ENCODE measurements around the gene IMPACT.

The IMPACT gene

DNA sequence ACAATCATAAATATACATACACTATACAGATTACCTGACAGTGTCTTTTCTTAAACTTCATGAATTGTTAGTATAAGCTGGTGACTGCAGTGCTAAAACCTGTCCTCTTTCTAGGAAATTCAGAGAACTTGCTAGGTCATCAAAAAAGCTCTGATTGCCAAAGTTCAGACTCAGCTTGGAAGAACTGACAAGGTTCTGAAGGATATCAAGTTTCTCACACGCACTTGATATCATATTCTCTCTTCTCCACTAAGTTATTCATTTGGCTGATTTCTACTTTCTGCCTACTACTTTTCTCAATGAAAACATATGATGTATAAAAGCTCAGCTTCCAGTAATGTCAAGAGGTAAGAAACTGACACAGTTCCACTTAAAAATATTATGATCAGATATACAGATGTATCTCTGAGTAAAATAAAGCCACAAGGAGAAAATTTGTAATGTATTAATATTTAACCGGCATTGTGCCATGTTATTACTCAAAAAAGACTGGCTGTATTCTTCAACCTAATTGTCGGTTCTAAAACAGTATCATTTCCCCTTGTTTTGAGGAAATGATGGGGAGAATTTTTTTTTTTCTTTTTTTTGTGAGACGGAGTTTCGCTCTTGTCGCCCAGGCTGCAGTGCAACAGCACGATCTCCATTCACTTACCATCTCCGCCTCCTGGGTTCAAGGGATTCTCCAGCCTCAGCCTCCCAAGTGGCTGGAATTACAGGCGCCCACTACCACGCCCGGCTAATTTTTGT lies 31.2 kb upstream of the IMPACT start:
- in situ Hi-C loops (cut with MboI; ENCODE audit: low sequenced_read_pairs, unreplicated experiment) = no loop called here
- TF ChIP-seq, protein P1, sequence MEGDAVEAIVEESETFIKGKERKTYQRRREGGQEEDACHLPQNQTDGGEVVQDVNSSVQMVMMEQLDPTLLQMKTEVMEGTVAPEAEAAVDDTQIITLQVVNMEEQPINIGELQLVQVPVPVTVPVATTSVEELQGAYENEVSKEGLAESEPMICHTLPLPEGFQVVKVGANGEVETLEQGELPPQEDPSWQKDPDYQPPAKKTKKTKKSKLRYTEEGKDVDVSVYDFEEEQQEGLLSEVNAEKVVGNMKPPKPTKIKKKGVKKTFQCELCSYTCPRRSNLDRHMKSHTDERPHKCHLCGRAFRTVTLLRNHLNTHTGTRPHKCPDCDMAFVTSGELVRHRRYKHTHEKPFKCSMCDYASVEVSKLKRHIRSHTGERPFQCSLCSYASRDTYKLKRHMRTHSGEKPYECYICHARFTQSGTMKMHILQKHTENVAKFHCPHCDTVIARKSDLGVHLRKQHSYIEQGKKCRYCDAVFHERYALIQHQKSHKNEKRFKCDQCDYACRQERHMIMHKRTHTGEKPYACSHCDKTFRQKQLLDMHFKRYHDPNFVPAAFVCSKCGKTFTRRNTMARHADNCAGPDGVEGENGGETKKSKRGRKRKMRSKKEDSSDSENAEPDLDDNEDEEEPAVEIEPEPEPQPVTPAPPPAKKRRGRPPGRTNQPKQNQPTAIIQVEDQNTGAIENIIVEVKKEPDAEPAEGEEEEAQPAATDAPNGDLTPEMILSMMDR (IDR thresholded peaks at IDR 0.05; ENCODE audit: borderline replicate concordance, control extremely low read depth, extremely low read depth, insufficient read depth, missing control alignments) = no peak

DNA sequence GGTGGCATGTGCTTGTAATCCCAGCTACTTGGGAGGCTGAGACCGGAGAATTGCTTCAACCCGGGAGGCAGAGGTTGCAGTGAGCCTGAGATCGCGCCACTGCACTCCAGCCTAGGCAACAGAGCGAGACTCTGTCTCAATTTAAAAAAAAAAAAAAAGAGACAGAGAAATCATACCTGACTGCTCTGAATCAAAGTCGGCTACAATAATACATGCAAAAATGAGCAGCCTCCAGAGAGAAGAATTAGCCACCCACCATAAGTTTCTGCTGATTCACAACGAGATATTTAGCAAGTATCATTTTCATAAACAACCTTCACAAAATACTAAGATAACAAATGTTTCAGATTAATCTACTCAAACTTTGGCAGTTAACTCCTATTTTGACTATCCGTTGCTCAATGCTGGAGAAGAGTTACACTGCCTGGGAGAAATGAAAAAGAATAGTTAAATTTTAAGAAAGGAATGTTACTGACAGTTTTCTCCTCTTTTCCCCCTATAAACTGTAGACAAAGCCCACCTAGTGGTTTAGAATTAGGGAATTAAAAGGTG lies 30.3 kb upstream of the IMPACT start:
- in situ Hi-C loops (cut with MboI; ENCODE audit: low sequenced_read_pairs, unreplicated experiment) = no loop called here
- no peak for DNase-seq (ENCODE audit: low spot score)
- TF ChIP-seq, protein P1 (IDR thresholded peaks at IDR 0.05; ENCODE audit: borderline replicate concordance, control extremely low read depth, extremely low read depth, insufficient read depth, missing control alignments) = no peak

More for the DNA sequence above, 31.2 kb upstream of the IMPACT start:
- no peak for DNase-seq (ENCODE audit: low spot score)

DNA sequence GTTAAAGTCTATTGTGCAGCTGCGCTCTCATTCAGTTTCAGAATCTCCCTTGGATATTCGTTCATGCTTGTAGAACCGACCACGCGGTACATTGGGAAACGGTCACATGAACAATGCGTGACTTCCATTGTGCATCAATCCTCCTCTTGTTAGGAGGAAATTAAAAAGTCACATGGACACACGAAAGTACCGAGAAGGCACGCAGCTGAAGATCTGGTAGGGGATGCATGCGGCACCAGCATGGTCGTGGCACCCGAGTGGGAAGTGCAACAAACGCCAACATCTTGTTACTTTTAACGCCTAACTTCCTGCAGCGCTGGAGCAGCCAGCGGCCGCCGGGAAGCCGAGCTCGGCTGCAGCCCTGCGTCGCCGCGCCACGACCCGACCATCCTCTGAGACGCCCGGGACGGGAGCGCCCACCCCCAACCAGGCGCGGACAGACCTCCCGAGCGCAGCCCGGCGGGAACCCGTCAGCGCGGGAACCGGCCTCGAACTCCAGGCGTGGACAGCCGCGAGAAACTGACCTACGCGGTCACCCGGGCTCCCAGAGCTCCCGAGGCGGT lies 29.3 kb upstream of the IMPACT start:
- peak; percentile 30 for DNase-seq (ENCODE audit: low spot score)
- TF ChIP-seq, protein P1 (IDR thresholded peaks at IDR 0.05; ENCODE audit: borderline replicate concordance, control extremely low read depth, extremely low read depth, insufficient read depth, missing control alignments) = no peak
- in situ Hi-C loops (cut with MboI; ENCODE audit: low sequenced_read_pairs, unreplicated experiment) = no loop called here

DNA sequence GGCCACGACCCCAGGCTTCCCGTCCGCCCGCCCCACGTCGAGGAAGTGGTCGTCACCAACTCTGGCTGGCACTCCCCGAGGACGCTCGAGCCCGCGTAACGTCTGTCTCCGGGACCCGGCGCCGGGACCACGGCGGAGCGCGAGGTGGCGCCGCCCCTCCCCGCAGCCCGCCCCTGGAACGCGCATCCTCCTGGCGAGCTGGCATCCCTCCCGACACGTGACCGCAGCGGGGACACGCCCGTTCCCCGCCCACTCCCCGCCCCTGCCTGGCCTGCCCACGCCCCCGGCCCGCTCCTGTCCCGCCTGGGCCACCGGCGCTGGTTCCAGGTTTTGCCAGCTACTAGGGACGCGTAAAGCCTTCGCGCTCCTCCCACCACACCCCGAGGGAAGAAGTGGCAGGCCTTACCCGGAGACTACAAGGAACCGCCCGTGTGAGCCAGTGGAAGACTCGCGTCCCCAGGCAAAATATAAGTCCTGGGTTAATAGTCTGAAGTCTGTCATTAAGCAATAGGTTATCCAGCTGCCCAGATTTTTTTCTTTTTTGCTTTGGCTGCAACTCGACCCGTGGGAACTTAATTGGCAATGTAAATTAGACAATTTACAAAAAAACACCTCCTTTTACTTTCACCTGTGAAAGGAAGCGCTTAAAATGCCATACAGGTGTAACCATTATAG lies 28.6 kb upstream of the IMPACT start, which contains the start of gene OSBPL1A:
OSBPL1A (minus strand) TSS at position 131 of the 675 bp plus-strand sequence. CDS start 20,291 bp downstream, outside the sequence.
- TF ChIP-seq, protein P1 (IDR thresholded peaks at IDR 0.05; ENCODE audit: borderline replicate concordance, control extremely low read depth, extremely low read depth, insufficient read depth, missing control alignments) = no peak
- DNase-seq (ENCODE audit: low spot score) = peak; percentile 58
- in situ Hi-C loops (cut with MboI; ENCODE audit: low sequenced_read_pairs, unreplicated experiment) = no loop called here

DNA sequence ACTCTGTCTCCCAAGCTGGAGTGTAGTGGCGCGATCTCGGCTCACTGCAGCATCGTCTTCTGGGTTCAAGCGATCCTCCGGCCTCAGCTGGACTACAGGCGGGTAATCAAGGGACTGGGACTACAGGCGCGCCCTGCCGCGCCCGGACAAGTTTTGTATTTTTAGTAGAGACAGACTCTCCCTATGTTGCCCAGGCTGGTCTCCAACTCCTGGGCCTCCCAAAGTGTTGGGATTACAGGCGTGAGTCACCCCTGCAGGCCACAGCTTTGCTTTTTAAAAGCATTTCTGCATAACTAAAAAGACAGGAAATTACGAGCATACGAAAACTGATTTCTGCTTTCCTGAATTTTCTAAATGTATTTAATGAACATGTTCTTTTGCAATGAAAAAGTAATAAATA lies 27.9 kb upstream of the IMPACT start:
- TF ChIP-seq, protein P1 (IDR thresholded peaks at IDR 0.05; ENCODE audit: borderline replicate concordance, control extremely low read depth, extremely low read depth, insufficient read depth, missing control alignments) = no peak
- no peak for DNase-seq (ENCODE audit: low spot score)
- in situ Hi-C loops (cut with MboI; ENCODE audit: low sequenced_read_pairs, unreplicated experiment) = no loop called here

DNA sequence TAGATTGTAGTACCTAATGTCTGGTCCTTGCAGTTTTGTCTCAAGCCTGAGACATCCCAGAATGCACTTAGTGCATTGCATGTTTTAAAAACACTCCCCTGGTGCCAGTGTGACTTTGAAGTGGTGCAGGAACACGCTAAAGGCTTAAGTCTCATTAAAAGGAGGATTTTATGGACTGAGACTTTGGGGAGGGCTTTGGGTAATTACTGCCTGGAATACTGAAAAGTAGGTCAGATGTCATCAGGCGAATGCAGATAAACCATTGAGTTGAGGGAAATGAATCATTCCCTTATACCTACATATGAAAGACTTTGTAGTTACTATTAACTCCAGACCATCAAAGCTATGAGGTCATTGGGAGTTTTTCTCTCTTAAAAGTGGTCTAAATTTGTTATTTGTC lies 25.9 kb upstream of the IMPACT start:
- no peak for DNase-seq (ENCODE audit: low spot score)
- in situ Hi-C loops (cut with MboI; ENCODE audit: low sequenced_read_pairs, unreplicated experiment) = no loop called here
- TF ChIP-seq, protein P1 (IDR thresholded peaks at IDR 0.05; ENCODE audit: borderline replicate concordance, control extremely low read depth, extremely low read depth, insufficient read depth, missing control alignments) = no peak
